ENCODE results near the gene MBD5. TPM values are rescaled to one million over a fixed set of nuclear protein-coding genes. Genes with fewer than 3 reads are reported as not detected.

Gene MBD5
- total RNA-seq, 1 donor from 2014 or later, result 38.8 TPM

DNA sequence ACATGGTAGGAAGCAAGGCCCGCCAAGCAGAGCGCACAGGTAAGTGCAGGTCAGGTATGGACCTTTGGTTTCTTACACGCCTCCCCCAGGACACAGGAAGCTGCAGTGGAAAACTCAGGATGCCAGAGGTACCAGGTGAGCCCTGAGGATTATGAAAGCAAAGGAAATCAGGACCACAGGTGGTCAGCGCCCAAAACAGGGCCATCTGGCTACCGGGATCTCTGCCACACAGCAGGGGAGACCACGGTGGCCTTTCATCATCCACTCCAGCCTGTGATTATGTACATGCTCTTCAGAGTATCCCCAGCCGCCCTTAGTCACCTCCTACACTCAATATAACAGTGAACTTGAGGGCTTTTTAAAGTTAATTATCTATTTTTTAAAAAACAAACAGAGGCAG lies 498.1 kb downstream of the MBD5 start:
- H2AFZ ChIP-seq (replicated peaks), result no peak overlapping the region
- no peaks in the 10 kb centered on the region for H3K9me3 Mint-ChIP-seq
- no peak overlapping the region for H3K4me3 ChIP-seq
- H3F3A ChIP-seq (ENCODE audit: low read depth), result no peaks in the 10 kb centered on the region
- H3K27ac Mint-ChIP-seq, result no peak overlapping the region
- TF ChIP-seq EZH2phosphoT487 (IDR thresholded peaks at IDR 0.05), result no peak
- no peak for TF ChIP-seq CTCF (IDR thresholded peaks at IDR 0.05)
- no peak for TF ChIP-seq EZH2 (IDR thresholded peaks at IDR 0.05)
- no peaks in the 10 kb centered on the region for H3K27me3 Mint-ChIP-seq (ENCODE audit: insufficient read depth, low read depth)
- no peaks in the 10 kb centered on the region for H4K20me1 ChIP-seq (ENCODE audit: low read depth)
- H3K27ac ChIP-seq, result no peak overlapping the region
- H3K9ac ChIP-seq, result no peak overlapping the region
- peaks cover 17% of the 10 kb centered on the region for H3K4me1 Mint-ChIP-seq
- no peak overlapping the region for H3K4me3 Mint-ChIP-seq
- H3K9me3 ChIP-seq (ENCODE audit: low read depth), result no peaks in the 10 kb centered on the region
- H3K36me3 ChIP-seq, result no peaks in the 10 kb centered on the region
- no peak overlapping the region for H3K4me2 ChIP-seq
- H3K36me3 Mint-ChIP-seq, result peaks cover 3% of the 10 kb centered on the region
- DNase-seq (ENCODE audit: low spot score), result no peak
- no peaks in the 10 kb centered on the region for H3K79me2 ChIP-seq (ENCODE audit: low read depth)
- H3K27me3 ChIP-seq, result no peaks in the 10 kb centered on the region
- peaks cover 9% of the 10 kb centered on the region for H3K4me1 ChIP-seq

DNA sequence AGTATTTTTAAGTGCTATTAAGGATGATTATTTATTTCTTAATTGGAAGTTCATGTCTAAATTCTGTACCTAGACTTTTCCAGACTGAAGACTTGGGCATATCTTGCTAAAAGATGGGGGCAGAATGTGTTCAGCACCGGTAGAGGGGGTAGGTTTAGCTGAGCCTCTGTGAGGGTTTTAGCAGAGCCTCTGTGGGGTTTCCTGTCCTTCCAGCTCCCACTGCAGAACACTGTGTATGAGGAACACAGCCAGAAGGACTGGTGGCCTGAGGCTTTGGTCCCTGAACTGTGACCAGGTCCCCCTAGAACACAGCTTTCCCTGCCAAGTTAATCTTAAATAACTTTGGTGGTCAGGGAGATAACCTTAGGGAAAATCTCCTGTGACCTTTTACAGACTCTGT lies 500.3 kb downstream of the MBD5 start:
- no peak for DNase-seq (ENCODE audit: low spot score)
- no peak overlapping the region for H3K27ac ChIP-seq
- no peaks in the 10 kb centered on the region for H3K79me2 ChIP-seq (ENCODE audit: low read depth)
- Mint-ChIP-seq H3K27ac (no peak overlapping the region), H3K4me3 (no peak overlapping the region), H3K9me3 (no peaks in the 10 kb centered on the region), H3K36me3 (peaks cover 3% of the 10 kb centered on the region), H3K27me3 (ENCODE audit: insufficient read depth, low read depth) (peaks cover 2% of the 10 kb centered on the region), H3K4me1 (peaks cover 16% of the 10 kb centered on the region)
- H3K4me2 ChIP-seq, result no peak overlapping the region
- no peak overlapping the region for H3K4me3 ChIP-seq
- TF ChIP-seq EZH2phosphoT487 (IDR thresholded peaks at IDR 0.05) (no peak), CTCF (IDR thresholded peaks at IDR 0.05) (no peak), EZH2 (IDR thresholded peaks at IDR 0.05) (no peak)
- no peaks in the 10 kb centered on the region for H4K20me1 ChIP-seq (ENCODE audit: low read depth)
- H3K4me1 ChIP-seq, result peaks cover 9% of the 10 kb centered on the region
- no peaks in the 10 kb centered on the region for H3K36me3 ChIP-seq
- H3K9ac ChIP-seq, result no peak overlapping the region
- H3F3A ChIP-seq (ENCODE audit: low read depth), result no peaks in the 10 kb centered on the region
- H2AFZ ChIP-seq (replicated peaks), result no peak overlapping the region
- no peaks in the 10 kb centered on the region for H3K27me3 ChIP-seq
- H3K9me3 ChIP-seq (ENCODE audit: low read depth), result no peaks in the 10 kb centered on the region

DNA sequence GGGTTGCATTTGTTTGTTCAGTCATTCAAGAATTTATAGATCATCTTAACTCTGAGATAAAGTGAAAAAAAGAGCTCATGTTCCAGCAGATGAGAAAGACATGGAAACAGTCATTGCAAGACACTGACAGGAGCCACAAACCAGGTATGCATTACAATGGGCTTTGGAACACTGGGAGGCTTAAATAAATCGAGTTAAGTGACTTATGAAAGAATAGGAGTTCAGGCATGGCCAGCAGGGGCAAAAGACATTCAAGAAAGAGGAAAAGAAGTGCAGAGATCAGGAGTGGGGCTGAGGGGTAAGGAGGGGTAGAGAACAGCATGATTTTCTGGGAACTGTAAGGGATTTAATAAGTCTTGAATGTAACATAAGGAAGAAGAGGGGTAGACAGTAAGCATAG lies 502.4 kb downstream of the MBD5 start:
- H4K20me1 ChIP-seq (ENCODE audit: low read depth), result no peaks in the 10 kb centered on the region
- H3K36me3 ChIP-seq, result no peaks in the 10 kb centered on the region
- peaks cover 2% of the 10 kb centered on the region for H3K27me3 Mint-ChIP-seq (ENCODE audit: insufficient read depth, low read depth)

More for the DNA sequence above, 502.4 kb downstream of the MBD5 start:
- H3K4me2 ChIP-seq, result peak overlapping the region; percentile 20
- H3K27ac ChIP-seq, result no peak overlapping the region
- DNase-seq (ENCODE audit: low spot score), result peak; percentile 13
- H3K27ac Mint-ChIP-seq, result no peak overlapping the region
- peak; percentile 21 for TF ChIP-seq CTCF (IDR thresholded peaks at IDR 0.05)
- TF ChIP-seq EZH2 (IDR thresholded peaks at IDR 0.05), result no peak
- no peaks in the 10 kb centered on the region for H3F3A ChIP-seq (ENCODE audit: low read depth)
- no peaks in the 10 kb centered on the region for H3K9me3 ChIP-seq (ENCODE audit: low read depth)
- H3K27me3 ChIP-seq, result no peaks in the 10 kb centered on the region
- H3K4me3 ChIP-seq, result no peak overlapping the region
- H3K79me2 ChIP-seq (ENCODE audit: low read depth), result no peaks in the 10 kb centered on the region
- H3K4me3 Mint-ChIP-seq, result no peak overlapping the region
- peaks cover 9% of the 10 kb centered on the region for H3K4me1 ChIP-seq
- peaks cover 19% of the 10 kb centered on the region for H3K4me1 Mint-ChIP-seq
- H3K9ac ChIP-seq, result no peak overlapping the region
- H3K9me3 Mint-ChIP-seq, result no peaks in the 10 kb centered on the region
- no peak overlapping the region for H2AFZ ChIP-seq (replicated peaks)
- H3K36me3 Mint-ChIP-seq, result peaks cover 3% of the 10 kb centered on the region

Data from neural progenitor cell (in vitro differentiated cells).